K562 (cell line): ENCODE measurements around the gene PNP. TPM values are rescaled to one million over a fixed set of nuclear protein-coding genes. Genes with fewer than 3 reads are reported as not detected.

Source experiments
- ATAC-seq: fragments of 200-7000 bp; cut with Tn5 transposase; 3 replicates; pipeline ENCODE4 v1.9.1; 2020; ENCODE audit warnings: moderate library complexity
- BruUV-seq: library from RNA; stranded (reverse); fragments of 400-500 nt; replicated peaks from 2 replicates; lab custom pipeline; 2021; lab: Mats Ljungman, UMichigan
- CTCF ChIA-PET: fragments of 300-600 bp; formaldehyde crosslinking; extraction: SDS; loops from one replicate; lab custom pipeline; 2021; ENCODE audit warnings: low intra/inter-chr PET ratio; lab: Yijun Ruan, JAX
- POLR2A ChIA-PET: fragments of 300-600, 350-650 bp; sonication (Branson Sonifier 250); formaldehyde crosslinking; extraction: SDS; loops from one replicate; lab custom pipeline; 2021; ENCODE audit warnings: antibody characterized with exemption, inconsistent platforms; lab: Yijun Ruan, JAX
- DNase-seq, 4 experiments: peaks; one replicate each; pipeline versions ENCODE4 v3.0.0 to v3.0.0-alpha.2; 2011 to 2018; ENCODE audit warnings: low spot score in 3 of 4, mixed read lengths in 3 of 4; ENCODE audit errors: extremely low read depth in 1 of 4
- FAIRE-seq: peaks from 2 replicates; lab custom pipeline; 2011; peaks lifted over from hg19 to GRCh38; lab: Jason Lieb, UNC
- H2AFZ ChIP-seq: 2 replicates; pipeline ENCODE4 v1.6.0; 2011; ENCODE audit warnings: low read depth, low read length, control low read depth, inconsistent platforms
- H3K27ac ChIP-seq: fragments of 200-600 bp; 3 replicates; pipeline ENCODE4 v1.8.0; 2011; ENCODE audit warnings: low read depth, mild to moderate bottlenecking, control low read depth, inconsistent platforms, low read length, moderate library complexity, mixed read lengths; ENCODE audit errors: extremely low read depth
- H3K27me3 ChIP-seq, 2 experiments: fragments of 300-600 bp in 1 of 2; 2 replicates in 1 of 2; 3 replicates in 1 of 2; pipeline versions ENCODE4 v1.6.0 to v1.8.0; 2011; ENCODE audit warnings: inconsistent platforms in 2 of 2, low read length in 2 of 2, mild to moderate bottlenecking in 1 of 2, mixed read lengths in 1 of 2, moderate library complexity in 1 of 2; ENCODE audit not compliant: control insufficient read depth in 2 of 2, insufficient read depth in 2 of 2
- H3K36me3 ChIP-seq: fragments of 300-600 bp; 3 replicates; pipeline ENCODE4 v1.8.0; 2011; ENCODE audit warnings: mild to moderate bottlenecking, low read length, inconsistent platforms; ENCODE audit not compliant: control insufficient read depth, insufficient read depth
- H3K4me1 ChIP-seq, 2 experiments: fragments of 200-600 bp in 1 of 2; replicated peaks in 1 of 2; 2 replicates in 1 of 2; 3 replicates in 1 of 2; pipeline versions ENCODE4 v1.5.1 to v1.8.0; 2011; ENCODE audit warnings: inconsistent platforms in 2 of 2, low read length in 2 of 2, mild to moderate bottlenecking in 1 of 2, mixed read lengths in 1 of 2, moderate library complexity in 1 of 2; ENCODE audit not compliant: control insufficient read depth in 2 of 2, insufficient read depth in 2 of 2
- H3K4me2 ChIP-seq: 2 replicates; pipeline ENCODE4 v1.6.1; 2011; ENCODE audit warnings: low read length, control low read depth, inconsistent platforms, mixed read lengths; ENCODE audit not compliant: insufficient read depth
- H3K4me3 ChIP-seq: fragments of 200-600 bp; sonication (generic), shearing (Covaris generic); 2 replicates; pipeline ENCODE4 v1.5.1; 2016; ENCODE audit warnings: control low read depth, inconsistent platforms
- H3K79me2 ChIP-seq: fragments of 200-600 bp; 3 replicates; pipeline ENCODE4 v1.8.0; 2011; ENCODE audit warnings: low read length, inconsistent platforms; ENCODE audit not compliant: control insufficient read depth, insufficient read depth
- H3K9ac ChIP-seq, 2 experiments: 2 replicates each; pipeline versions ENCODE4 v1.6.0 to v1.6.1; 2011; ENCODE audit warnings: low read depth in 2 of 2, low read length in 2 of 2, control low read depth in 1 of 2, inconsistent platforms in 1 of 2, mild to moderate bottlenecking in 1 of 2, mixed read lengths in 1 of 2; ENCODE audit not compliant: insufficient read depth in 1 of 2
- H3K9me1 ChIP-seq: one replicate; pipeline ENCODE4 v1.6.0; 2011; ENCODE audit warnings: inconsistent platforms, mild to moderate bottlenecking, low read length, moderate library complexity; ENCODE audit not compliant: control insufficient read depth, insufficient read depth
- H3K9me3 ChIP-seq: replicated peaks from 2 replicates; pipeline ENCODE4 v1.5.1; 2011; ENCODE audit warnings: low read depth, low read length, inconsistent platforms; ENCODE audit not compliant: control insufficient read depth, insufficient read depth
- H4K20me1 ChIP-seq: replicated peaks from 2 replicates; pipeline ENCODE4 v1.6.1; 2011; ENCODE audit warnings: low read length, inconsistent platforms, mixed read lengths; ENCODE audit not compliant: control insufficient read depth, insufficient read depth
- ZNF140 ChIP-seq: fragments of 250-450 bp; sonication (Bioruptor Pico); IDR thresholded peaks from 2 replicates; pipeline ENCODE4 v1.8.0; 2021; ENCODE audit warnings: moderate library complexity, mild to moderate bottlenecking, inconsistent platforms
- WGBS: fragments of 100-300 bp; shearing (Covaris generic); methylation state at CpG from one replicate; pipeline ENCODE4 v1.1.6; 2016; ENCODE audit warnings: low coverage, mixed read lengths; ENCODE audit not compliant: insufficient coverage; ENCODE audit errors: missing lambda C conversion rate; 5-methylcytosine and 5-hydroxymethylcytosine counted together
- in situ Hi-C: fragments of 300-500 bp; cut with MboI; formaldehyde crosslinking; loops from 4 replicates; pipeline ENCODE4 v1.15.0; 2018; ENCODE audit warnings: inconsistent platforms, mixed read lengths
- intact Hi-C: fragments of 100-400 bp; cut with micrococcal nuclease; formaldehyde crosslinking; loops from 2 replicates; pipeline ENCODE4 v1.14.2; 2022
- polyA plus RNA-seq, 8 experiments: library from polyadenylated mRNA; depleted of rRNA in 4 of 8; stranded (reverse) in 5 of 8; unstranded in 3 of 8; fragments of >200 nt; fragmentation: Nextera tagmentation in 2 of 8; fragmentation: Illumina TruSeq in 1 of 8; extraction: Ambion mirVana in 2 of 8; extraction: Trizol in 1 of 8; gene quantifications; 2 replicates each; pipeline versions ENCODE4 v1.2.1 to v1.2.3, GENCODE V29; 2011 to 2014; ENCODE audit warnings: inconsistent platforms in 1 of 8, missing spikeins in 1 of 8
- total RNA-seq, 7 experiments: library from RNA; depleted of rRNA in 6 of 7; stranded (reverse); fragments of >200 nt in 6 of 7; fragmentation: Illumina TruSeq in 2 of 7; extraction: Trizol in 2 of 7; gene quantifications; 2 replicates each; pipeline versions ENCODE4 v1.2.1 to v1.2.3, GENCODE V29; 2011 to 2021; ENCODE audit warnings: low replicate concordance in 1 of 7
- TF ChIP-seq, protein P1 (sequence below): fragments of 450-650 bp; IDR thresholded peaks from 2 replicates; pipeline ENCODE4 v1.6.1; 2016; ENCODE audit warnings: mild to moderate bottlenecking, moderate library complexity
- TF ChIP-seq, protein P2 (sequence below): IDR thresholded peaks from 2 replicates; pipeline ENCODE4 v1.6.1; 2011; ENCODE audit warnings: borderline replicate concordance, low read depth, mild to moderate bottlenecking, moderate library complexity, low read length; ENCODE audit not compliant: insufficient read depth, poor library complexity, severe bottlenecking

Gene PNP
- total and polyA plus RNA-seq, 9 of the 15 experiments (the other 6 are each of a cell fraction or from before 2014, with no cell fraction given) = 92.5 to 288 (median 137) TPM

DNA sequence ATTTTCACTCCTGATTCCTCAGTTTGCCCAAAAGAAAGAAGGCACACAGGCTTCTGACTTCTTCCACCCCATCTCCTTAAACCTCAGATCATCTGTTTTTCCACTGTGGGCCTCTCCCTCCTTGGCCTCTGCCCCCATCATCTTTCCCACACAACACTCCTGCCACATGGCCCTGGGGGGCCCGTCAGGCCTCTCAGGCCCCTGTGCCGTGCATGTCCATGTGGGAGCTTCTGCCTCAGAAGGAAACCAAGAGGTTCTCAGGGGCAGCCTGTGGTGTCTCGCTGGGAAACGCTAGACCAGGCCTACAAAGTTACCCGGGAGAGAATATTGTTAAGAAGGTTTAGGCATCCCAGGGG lies 41.2 kb upstream of the PNP start:
- peak overlapping the region; percentile 82 for H3K4me2 ChIP-seq
- no peaks in the 10 kb centered on the region for H3K9me1 ChIP-seq
- no TSS peak for BruUV-seq
- intact Hi-C loops = no loop called here
- H3K9ac ChIP-seq = peak overlapping the region; percentile 63 to 75; a peak in 3 of 4 replicates
- FAIRE-seq (no peak), DNase-seq (no peak), ATAC-seq (peak; percentile 23)
- peak overlapping the region; percentile 82 for H3K27ac ChIP-seq
- H3K4me1 ChIP-seq = peaks cover 22 to 26% of the 10 kb centered on the region in 2 experiments; a peak in 4 of 5 replicates
- no peaks in the 10 kb centered on the region; the same call in 2 of the 3 replicates for H3K79me2 ChIP-seq
- H3K36me3 ChIP-seq = no peaks in the 10 kb centered on the region
- H3K9me3 ChIP-seq = no peaks in the 10 kb centered on the region
- CTCF ChIA-PET = no interaction called here
- WGBS = 24% methylated on average over 5 of the region's 5 CpGs
- in situ Hi-C loops = no loop called here
- no peaks in the 10 kb centered on the region for H4K20me1 ChIP-seq
- peak overlapping the region; percentile 89 for H2AFZ ChIP-seq
- POLR2A ChIA-PET = no interaction called here
- no peaks in the 10 kb centered on the region for H3K27me3 ChIP-seq
- H3K4me3 ChIP-seq = peak overlapping the region; percentile 33
- TF ChIP-seq, protein P1, sequence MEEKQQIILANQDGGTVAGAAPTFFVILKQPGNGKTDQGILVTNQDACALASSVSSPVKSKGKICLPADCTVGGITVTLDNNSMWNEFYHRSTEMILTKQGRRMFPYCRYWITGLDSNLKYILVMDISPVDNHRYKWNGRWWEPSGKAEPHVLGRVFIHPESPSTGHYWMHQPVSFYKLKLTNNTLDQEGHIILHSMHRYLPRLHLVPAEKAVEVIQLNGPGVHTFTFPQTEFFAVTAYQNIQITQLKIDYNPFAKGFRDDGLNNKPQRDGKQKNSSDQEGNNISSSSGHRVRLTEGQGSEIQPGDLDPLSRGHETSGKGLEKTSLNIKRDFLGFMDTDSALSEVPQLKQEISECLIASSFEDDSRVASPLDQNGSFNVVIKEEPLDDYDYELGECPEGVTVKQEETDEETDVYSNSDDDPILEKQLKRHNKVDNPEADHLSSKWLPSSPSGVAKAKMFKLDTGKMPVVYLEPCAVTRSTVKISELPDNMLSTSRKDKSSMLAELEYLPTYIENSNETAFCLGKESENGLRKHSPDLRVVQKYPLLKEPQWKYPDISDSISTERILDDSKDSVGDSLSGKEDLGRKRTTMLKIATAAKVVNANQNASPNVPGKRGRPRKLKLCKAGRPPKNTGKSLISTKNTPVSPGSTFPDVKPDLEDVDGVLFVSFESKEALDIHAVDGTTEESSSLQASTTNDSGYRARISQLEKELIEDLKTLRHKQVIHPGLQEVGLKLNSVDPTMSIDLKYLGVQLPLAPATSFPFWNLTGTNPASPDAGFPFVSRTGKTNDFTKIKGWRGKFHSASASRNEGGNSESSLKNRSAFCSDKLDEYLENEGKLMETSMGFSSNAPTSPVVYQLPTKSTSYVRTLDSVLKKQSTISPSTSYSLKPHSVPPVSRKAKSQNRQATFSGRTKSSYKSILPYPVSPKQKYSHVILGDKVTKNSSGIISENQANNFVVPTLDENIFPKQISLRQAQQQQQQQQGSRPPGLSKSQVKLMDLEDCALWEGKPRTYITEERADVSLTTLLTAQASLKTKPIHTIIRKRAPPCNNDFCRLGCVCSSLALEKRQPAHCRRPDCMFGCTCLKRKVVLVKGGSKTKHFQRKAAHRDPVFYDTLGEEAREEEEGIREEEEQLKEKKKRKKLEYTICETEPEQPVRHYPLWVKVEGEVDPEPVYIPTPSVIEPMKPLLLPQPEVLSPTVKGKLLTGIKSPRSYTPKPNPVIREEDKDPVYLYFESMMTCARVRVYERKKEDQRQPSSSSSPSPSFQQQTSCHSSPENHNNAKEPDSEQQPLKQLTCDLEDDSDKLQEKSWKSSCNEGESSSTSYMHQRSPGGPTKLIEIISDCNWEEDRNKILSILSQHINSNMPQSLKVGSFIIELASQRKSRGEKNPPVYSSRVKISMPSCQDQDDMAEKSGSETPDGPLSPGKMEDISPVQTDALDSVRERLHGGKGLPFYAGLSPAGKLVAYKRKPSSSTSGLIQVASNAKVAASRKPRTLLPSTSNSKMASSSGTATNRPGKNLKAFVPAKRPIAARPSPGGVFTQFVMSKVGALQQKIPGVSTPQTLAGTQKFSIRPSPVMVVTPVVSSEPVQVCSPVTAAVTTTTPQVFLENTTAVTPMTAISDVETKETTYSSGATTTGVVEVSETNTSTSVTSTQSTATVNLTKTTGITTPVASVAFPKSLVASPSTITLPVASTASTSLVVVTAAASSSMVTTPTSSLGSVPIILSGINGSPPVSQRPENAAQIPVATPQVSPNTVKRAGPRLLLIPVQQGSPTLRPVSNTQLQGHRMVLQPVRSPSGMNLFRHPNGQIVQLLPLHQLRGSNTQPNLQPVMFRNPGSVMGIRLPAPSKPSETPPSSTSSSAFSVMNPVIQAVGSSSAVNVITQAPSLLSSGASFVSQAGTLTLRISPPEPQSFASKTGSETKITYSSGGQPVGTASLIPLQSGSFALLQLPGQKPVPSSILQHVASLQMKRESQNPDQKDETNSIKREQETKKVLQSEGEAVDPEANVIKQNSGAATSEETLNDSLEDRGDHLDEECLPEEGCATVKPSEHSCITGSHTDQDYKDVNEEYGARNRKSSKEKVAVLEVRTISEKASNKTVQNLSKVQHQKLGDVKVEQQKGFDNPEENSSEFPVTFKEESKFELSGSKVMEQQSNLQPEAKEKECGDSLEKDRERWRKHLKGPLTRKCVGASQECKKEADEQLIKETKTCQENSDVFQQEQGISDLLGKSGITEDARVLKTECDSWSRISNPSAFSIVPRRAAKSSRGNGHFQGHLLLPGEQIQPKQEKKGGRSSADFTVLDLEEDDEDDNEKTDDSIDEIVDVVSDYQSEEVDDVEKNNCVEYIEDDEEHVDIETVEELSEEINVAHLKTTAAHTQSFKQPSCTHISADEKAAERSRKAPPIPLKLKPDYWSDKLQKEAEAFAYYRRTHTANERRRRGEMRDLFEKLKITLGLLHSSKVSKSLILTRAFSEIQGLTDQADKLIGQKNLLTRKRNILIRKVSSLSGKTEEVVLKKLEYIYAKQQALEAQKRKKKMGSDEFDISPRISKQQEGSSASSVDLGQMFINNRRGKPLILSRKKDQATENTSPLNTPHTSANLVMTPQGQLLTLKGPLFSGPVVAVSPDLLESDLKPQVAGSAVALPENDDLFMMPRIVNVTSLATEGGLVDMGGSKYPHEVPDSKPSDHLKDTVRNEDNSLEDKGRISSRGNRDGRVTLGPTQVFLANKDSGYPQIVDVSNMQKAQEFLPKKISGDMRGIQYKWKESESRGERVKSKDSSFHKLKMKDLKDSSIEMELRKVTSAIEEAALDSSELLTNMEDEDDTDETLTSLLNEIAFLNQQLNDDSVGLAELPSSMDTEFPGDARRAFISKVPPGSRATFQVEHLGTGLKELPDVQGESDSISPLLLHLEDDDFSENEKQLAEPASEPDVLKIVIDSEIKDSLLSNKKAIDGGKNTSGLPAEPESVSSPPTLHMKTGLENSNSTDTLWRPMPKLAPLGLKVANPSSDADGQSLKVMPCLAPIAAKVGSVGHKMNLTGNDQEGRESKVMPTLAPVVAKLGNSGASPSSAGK = peak; percentile 29; the same call in 1 of the 2 replicates
- TF ChIP-seq, protein P2, sequence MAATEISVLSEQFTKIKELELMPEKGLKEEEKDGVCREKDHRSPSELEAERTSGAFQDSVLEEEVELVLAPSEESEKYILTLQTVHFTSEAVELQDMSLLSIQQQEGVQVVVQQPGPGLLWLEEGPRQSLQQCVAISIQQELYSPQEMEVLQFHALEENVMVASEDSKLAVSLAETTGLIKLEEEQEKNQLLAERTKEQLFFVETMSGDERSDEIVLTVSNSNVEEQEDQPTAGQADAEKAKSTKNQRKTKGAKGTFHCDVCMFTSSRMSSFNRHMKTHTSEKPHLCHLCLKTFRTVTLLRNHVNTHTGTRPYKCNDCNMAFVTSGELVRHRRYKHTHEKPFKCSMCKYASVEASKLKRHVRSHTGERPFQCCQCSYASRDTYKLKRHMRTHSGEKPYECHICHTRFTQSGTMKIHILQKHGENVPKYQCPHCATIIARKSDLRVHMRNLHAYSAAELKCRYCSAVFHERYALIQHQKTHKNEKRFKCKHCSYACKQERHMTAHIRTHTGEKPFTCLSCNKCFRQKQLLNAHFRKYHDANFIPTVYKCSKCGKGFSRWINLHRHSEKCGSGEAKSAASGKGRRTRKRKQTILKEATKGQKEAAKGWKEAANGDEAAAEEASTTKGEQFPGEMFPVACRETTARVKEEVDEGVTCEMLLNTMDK = no peak
- no peak for TF ChIP-seq ZNF140 (CRISPR knock-in tag)
